ENCODE results near the gene SHROOM3. TPM values are rescaled to one million over a fixed set of nuclear protein-coding genes. Genes with fewer than 3 reads are reported as not detected.

Gene SHROOM3
- total and polyA plus RNA-seq, 2 experiments from 2014 or later: 11.3 to 73.5 TPM

DNA sequence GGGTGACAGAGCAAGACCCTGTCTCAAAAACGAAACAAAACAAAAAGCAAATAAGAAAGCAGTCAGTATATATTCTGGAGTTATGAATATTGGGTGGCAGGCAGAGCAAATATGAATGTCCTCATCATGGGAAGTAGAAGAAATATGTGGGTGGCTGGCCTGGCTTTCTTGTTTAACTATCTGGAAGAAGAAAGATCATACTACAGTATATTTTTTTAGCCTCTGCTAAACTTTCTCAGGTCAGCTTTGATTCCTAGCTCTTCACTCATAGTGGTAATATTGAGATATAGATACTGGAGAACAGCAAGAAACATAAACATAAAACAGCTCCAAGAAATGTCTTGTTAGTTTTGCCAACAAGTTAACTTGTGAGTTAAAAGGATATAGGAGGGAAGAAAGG, 270.4 kb downstream of the SHROOM3 start:
- Mint-ChIP-seq H3K4me3 (no peak overlapping the region), H3K36me3 (ENCODE audit: low read depth) (peaks cover 12% of the 10 kb centered on the region), H3K9me3 (no peaks in the 10 kb centered on the region), H3K4me1 (peaks cover 76% of the 10 kb centered on the region), H3K27me3 (ENCODE audit: insufficient read depth, low read depth, poor library complexity) (no peaks in the 10 kb centered on the region), H3K27ac (no peak overlapping the region; the same call in 1 of the 2 replicates)
- no peak for ATAC-seq
- TF ChIP-seq ZNF114 (CRISPR knock-in tag; IDR thresholded peaks at IDR 0.05): no peak
- TF ChIP-seq STAT1 (IDR thresholded peaks at IDR 0.05; ENCODE audit: unreplicated experiment): no peak
- TF ChIP-seq, protein P1, sequence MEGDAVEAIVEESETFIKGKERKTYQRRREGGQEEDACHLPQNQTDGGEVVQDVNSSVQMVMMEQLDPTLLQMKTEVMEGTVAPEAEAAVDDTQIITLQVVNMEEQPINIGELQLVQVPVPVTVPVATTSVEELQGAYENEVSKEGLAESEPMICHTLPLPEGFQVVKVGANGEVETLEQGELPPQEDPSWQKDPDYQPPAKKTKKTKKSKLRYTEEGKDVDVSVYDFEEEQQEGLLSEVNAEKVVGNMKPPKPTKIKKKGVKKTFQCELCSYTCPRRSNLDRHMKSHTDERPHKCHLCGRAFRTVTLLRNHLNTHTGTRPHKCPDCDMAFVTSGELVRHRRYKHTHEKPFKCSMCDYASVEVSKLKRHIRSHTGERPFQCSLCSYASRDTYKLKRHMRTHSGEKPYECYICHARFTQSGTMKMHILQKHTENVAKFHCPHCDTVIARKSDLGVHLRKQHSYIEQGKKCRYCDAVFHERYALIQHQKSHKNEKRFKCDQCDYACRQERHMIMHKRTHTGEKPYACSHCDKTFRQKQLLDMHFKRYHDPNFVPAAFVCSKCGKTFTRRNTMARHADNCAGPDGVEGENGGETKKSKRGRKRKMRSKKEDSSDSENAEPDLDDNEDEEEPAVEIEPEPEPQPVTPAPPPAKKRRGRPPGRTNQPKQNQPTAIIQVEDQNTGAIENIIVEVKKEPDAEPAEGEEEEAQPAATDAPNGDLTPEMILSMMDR (conservative IDR thresholded peaks at IDR 0.05; ENCODE audit: low read depth in 2 of 2): no peak
- TF ChIP-seq ZNF331 (CRISPR knock-in tag; IDR thresholded peaks at IDR 0.05; ENCODE audit: low read depth): no peak
- TF ChIP-seq, protein P2, sequence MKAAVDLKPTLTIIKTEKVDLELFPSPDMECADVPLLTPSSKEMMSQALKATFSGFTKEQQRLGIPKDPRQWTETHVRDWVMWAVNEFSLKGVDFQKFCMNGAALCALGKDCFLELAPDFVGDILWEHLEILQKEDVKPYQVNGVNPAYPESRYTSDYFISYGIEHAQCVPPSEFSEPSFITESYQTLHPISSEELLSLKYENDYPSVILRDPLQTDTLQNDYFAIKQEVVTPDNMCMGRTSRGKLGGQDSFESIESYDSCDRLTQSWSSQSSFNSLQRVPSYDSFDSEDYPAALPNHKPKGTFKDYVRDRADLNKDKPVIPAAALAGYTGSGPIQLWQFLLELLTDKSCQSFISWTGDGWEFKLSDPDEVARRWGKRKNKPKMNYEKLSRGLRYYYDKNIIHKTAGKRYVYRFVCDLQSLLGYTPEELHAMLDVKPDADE (IDR thresholded peaks at IDR 0.05): no peak
- TF ChIP-seq, protein P3, sequence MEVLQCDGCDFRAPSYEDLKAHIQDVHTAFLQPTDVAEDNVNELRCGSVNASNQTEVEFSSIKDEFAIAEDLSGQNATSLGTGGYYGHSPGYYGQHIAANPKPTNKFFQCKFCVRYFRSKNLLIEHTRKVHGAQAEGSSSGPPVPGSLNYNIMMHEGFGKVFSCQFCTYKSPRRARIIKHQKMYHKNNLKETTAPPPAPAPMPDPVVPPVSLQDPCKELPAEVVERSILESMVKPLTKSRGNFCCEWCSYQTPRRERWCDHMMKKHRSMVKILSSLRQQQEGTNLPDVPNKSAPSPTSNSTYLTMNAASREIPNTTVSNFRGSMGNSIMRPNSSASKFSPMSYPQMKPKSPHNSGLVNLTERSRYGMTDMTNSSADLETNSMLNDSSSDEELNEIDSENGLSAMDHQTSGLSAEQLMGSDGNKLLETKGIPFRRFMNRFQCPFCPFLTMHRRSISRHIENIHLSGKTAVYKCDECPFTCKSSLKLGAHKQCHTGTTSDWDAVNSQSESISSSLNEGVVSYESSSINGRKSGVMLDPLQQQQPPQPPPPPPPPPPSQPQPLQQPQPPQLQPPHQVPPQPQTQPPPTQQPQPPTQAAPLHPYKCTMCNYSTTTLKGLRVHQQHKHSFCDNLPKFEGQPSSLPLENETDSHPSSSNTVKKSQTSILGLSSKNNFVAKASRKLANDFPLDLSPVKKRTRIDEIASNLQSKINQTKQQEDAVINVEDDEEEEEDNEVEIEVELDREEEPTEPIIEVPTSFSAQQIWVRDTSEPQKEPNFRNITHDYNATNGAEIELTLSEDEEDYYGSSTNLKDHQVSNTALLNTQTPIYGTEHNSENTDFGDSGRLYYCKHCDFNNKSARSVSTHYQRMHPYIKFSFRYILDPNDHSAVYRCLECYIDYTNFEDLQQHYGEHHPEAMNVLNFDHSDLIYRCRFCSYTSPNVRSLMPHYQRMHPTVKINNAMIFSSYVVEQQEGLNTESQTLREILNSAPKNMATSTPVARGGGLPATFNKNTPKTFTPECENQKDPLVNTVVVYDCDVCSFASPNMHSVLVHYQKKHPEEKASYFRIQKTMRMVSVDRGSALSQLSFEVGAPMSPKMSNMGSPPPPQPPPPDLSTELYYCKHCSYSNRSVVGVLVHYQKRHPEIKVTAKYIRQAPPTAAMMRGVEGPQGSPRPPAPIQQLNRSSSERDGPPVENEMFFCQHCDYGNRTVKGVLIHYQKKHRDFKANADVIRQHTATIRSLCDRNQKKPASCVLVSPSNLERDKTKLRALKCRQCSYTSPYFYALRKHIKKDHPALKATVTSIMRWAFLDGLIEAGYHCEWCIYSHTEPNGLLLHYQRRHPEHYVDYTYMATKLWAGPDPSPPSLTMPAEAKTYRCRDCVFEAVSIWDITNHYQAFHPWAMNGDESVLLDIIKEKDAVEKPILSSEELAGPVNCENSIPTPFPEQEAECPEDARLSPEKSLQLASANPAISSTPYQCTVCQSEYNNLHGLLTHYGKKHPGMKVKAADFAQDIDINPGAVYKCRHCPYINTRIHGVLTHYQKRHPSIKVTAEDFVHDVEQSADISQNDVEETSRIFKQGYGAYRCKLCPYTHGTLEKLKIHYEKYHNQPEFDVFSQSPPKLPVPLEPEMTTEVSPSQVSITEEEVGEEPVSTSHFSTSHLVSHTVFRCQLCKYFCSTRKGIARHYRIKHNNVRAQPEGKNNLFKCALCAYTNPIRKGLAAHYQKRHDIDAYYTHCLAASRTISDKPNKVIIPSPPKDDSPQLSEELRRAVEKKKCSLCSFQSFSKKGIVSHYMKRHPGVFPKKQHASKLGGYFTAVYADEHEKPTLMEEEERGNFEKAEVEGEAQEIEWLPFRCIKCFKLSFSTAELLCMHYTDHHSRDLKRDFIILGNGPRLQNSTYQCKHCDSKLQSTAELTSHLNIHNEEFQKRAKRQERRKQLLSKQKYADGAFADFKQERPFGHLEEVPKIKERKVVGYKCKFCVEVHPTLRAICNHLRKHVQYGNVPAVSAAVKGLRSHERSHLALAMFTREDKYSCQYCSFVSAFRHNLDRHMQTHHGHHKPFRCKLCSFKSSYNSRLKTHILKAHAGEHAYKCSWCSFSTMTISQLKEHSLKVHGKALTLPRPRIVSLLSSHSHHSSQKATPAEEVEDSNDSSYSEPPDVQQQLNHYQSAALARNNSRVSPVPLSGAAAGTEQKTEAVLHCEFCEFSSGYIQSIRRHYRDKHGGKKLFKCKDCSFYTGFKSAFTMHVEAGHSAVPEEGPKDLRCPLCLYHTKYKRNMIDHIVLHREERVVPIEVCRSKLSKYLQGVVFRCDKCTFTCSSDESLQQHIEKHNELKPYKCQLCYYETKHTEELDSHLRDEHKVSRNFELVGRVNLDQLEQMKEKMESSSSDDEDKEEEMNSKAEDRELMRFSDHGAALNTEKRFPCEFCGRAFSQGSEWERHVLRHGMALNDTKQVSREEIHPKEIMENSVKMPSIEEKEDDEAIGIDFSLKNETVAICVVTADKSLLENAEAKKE (CRISPR knock-in tag; IDR thresholded peaks at IDR 0.05): no peak
- no peak for TF ChIP-seq EZH2phosphoT487 (IDR thresholded peaks at IDR 0.05; ENCODE audit: unreplicated experiment)
- no peak for TF ChIP-seq JUNB (IDR thresholded peaks at IDR 0.05; ENCODE audit: unreplicated experiment)
- no peak for TF ChIP-seq NANOG (IDR thresholded peaks at IDR 0.05; ENCODE audit: borderline replicate concordance)
- TF ChIP-seq CREB1 (CRISPR knock-in tag; IDR thresholded peaks at IDR 0.05; ENCODE audit: low read depth): no peak
- no peak for TF ChIP-seq EZH2 (IDR thresholded peaks at IDR 0.05; ENCODE audit: low read depth, unreplicated experiment)
- TF ChIP-seq, protein P4, sequence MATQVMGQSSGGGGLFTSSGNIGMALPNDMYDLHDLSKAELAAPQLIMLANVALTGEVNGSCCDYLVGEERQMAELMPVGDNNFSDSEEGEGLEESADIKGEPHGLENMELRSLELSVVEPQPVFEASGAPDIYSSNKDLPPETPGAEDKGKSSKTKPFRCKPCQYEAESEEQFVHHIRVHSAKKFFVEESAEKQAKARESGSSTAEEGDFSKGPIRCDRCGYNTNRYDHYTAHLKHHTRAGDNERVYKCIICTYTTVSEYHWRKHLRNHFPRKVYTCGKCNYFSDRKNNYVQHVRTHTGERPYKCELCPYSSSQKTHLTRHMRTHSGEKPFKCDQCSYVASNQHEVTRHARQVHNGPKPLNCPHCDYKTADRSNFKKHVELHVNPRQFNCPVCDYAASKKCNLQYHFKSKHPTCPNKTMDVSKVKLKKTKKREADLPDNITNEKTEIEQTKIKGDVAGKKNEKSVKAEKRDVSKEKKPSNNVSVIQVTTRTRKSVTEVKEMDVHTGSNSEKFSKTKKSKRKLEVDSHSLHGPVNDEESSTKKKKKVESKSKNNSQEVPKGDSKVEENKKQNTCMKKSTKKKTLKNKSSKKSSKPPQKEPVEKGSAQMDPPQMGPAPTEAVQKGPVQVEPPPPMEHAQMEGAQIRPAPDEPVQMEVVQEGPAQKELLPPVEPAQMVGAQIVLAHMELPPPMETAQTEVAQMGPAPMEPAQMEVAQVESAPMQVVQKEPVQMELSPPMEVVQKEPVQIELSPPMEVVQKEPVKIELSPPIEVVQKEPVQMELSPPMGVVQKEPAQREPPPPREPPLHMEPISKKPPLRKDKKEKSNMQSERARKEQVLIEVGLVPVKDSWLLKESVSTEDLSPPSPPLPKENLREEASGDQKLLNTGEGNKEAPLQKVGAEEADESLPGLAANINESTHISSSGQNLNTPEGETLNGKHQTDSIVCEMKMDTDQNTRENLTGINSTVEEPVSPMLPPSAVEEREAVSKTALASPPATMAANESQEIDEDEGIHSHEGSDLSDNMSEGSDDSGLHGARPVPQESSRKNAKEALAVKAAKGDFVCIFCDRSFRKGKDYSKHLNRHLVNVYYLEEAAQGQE (IDR thresholded peaks at IDR 0.05; ENCODE audit: unreplicated experiment): no peak
- no peak for TF ChIP-seq POLR2AphosphoS5 (IDR thresholded peaks at IDR 0.05; ENCODE audit: low read depth)
- peaks cover 40% of the 10 kb centered on the region for H4K20me1 ChIP-seq (replicated peaks; ENCODE audit: insufficient read depth)
- peak overlapping the region; percentile 63; the same call in 1 of the 2 replicates for H3K27ac ChIP-seq (ENCODE audit: low read depth)
- peaks cover 82% of the 10 kb centered on the region for H3K79me2 ChIP-seq (replicated peaks; ENCODE audit: insufficient read depth)
- peaks cover 8% of the 10 kb centered on the region; the same call in 1 of the 2 replicates for H3F3A ChIP-seq (replicated peaks; ENCODE audit: low read depth)
- H3K27me3 ChIP-seq (ENCODE audit: insufficient read depth): no peaks in the 10 kb centered on the region
- DNase-seq (ENCODE audit: low spot score): no peak
- H3K4me3 ChIP-seq: no peak overlapping the region
- H3K36me3 ChIP-seq (ENCODE audit: insufficient read depth): peaks cover 12% of the 10 kb centered on the region
- peaks cover 56% of the 10 kb centered on the region for H3K4me1 ChIP-seq (ENCODE audit: insufficient read depth)
- H3K4me2 ChIP-seq: peak overlapping the region; percentile 14
- no peak overlapping the region for H2AFZ ChIP-seq
- no peaks in the 10 kb centered on the region; the same call in 1 of the 2 replicates for H3K9me2 ChIP-seq (ENCODE audit: insufficient read depth)

Data from GM23338 (cell line).